ENCODE results near the gene MSL2. TPM values are rescaled to one million over a fixed set of nuclear protein-coding genes. Genes with fewer than 3 reads are reported as not detected.
A peak's percentile ranks its signal among the peaks of the same experiment; 100 is the strongest.
"Not testable (repeated sequence)": the region's sequence is repeated elsewhere in the genome, so short reads cannot be mapped to it uniquely, and the experiment has no call there.

Gene MSL2
- total RNA-seq, 2 donors from 2014 or later, result 43.0 to 55.0 TPM

GRCh38 chr3:136142592-136142991 is 53.5 kb downstream of the MSL2 start:
- H3K4me3 Mint-ChIP-seq, result no peak overlapping the region
- no peaks in the 10 kb centered on the region for H3K27me3 Mint-ChIP-seq
- H3K27ac Mint-ChIP-seq, result peak overlapping the region; percentile 66
- peaks cover 13% of the 10 kb centered on the region for H3K4me1 Mint-ChIP-seq
- H3K36me3 Mint-ChIP-seq (ENCODE audit: low read depth), result peaks cover 8% of the 10 kb centered on the region
- no peaks in the 10 kb centered on the region for H3K9me3 Mint-ChIP-seq
- ATAC-seq (replicated peaks), result peak; percentile 90

DNA sequence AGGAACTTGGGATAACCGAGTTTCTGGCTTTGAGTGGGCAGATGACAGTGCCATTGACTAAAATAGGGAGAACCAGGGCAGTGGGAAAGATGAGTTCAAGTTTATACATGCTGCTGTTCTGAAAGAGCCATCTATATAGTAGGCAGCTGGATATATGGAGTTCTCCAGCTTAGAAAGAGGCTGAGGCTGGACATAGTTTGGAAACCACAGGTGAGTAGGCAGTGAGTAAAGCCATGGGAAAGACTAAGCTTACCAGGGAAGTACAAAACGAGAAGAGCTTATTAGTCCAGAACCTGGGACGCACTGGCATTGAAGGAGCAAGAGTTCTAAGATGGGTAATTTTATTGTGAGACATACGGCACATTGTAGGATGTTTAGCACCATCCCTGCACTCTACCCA is 54.2 kb downstream of the MSL2 start:
- no peak for ATAC-seq (replicated peaks)
- Mint-ChIP-seq H3K4me1 (peaks cover 13% of the 10 kb centered on the region), H3K27me3 (no peaks in the 10 kb centered on the region), H3K36me3 (ENCODE audit: low read depth) (peaks cover under 1% of the 10 kb centered on the region), H3K27ac (peak overlapping the region; percentile 66), H3K9me3 (no peaks in the 10 kb centered on the region), H3K4me3 (no peak overlapping the region)

GRCh38 chr3:136141291-136141785 is 54.8 kb downstream of the MSL2 start:
- Mint-ChIP-seq H3K36me3 (ENCODE audit: low read depth) (no peaks in the 10 kb centered on the region), H3K27me3 (no peaks in the 10 kb centered on the region), H3K4me3 (no peak overlapping the region), H3K9me3 (no peaks in the 10 kb centered on the region), H3K4me1 (peaks cover 13% of the 10 kb centered on the region), H3K27ac (peak overlapping the region; percentile 66)
- ATAC-seq (replicated peaks), result peak; percentile 30

DNA sequence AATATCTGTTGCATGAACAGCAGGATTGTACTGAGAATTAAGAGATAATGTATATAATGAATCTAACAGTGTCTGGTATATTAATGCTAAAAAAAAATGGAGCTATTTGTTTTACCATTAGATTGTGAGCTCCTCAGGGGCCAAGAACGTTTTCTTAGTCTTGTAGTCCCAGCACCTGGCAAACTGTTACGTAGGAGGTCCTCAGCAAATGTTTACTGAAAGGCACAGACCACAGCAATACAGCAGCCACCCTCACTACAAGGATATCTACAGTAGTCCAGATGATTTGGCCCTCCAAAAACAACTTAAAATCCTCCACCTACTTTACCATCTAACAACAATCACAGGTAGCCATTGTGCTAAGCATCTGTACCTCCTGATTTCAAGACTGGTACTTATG is 59.7 kb downstream of the MSL2 start:
- H3K9me3 Mint-ChIP-seq, result no peaks in the 10 kb centered on the region
- H3K4me1 Mint-ChIP-seq, result peaks cover 2% of the 10 kb centered on the region
- no peak for ATAC-seq (replicated peaks)
- no peak overlapping the region for H3K4me3 Mint-ChIP-seq
- no peaks in the 10 kb centered on the region for H3K36me3 Mint-ChIP-seq (ENCODE audit: low read depth)
- H3K27ac Mint-ChIP-seq, result no peak overlapping the region
- H3K27me3 Mint-ChIP-seq, result no peaks in the 10 kb centered on the region

DNA sequence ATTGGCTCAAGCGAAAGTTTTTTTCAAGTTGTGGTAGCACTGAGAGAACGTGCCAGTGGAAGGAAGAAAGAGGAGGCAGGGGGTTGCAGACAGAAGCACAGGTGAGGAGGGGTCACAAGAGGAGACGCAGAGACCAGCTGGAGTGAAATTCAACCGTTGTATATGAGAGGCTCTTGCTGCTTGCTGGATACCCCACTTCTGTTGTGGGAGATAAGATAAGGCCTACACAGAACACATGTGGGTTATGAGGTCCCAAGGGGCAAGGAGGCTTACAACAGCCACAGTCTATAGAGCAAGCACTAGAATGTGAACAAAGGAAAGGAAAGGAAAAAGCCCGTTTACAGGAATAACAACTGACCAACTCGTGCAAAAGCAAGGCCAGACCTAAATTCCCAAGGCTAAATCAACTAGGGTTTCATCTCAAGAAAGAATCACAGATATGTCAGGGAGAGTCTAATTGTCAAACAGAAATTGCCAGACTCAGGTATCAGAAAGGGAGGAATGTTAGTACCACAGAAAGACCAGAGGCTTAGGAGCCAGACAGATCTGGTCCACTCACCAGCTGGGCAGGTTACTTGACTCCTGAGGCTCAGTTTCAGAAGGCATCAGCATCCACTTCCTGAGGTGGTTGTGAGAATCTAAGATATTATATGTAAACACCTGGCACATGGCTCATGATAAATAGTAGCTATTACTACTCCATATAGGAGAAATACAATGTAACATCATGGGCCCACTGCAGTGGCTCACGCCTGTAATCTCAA is 60.9 kb downstream of the MSL2 start:
- no peak for ATAC-seq (replicated peaks)

GRCh38 chr3:136134091-136134490 is 62.0 kb downstream of the MSL2 start:
- no peak for ATAC-seq (replicated peaks)
- no peaks in the 10 kb centered on the region for H3K27me3 Mint-ChIP-seq
- no peak overlapping the region for H3K27ac Mint-ChIP-seq
- no peaks in the 10 kb centered on the region for H3K36me3 Mint-ChIP-seq (ENCODE audit: low read depth)
- no peak overlapping the region for H3K4me3 Mint-ChIP-seq
- no peaks in the 10 kb centered on the region for H3K4me1 Mint-ChIP-seq
- no peaks in the 10 kb centered on the region for H3K9me3 Mint-ChIP-seq

More for the DNA sequence above, 60.9 kb downstream of the MSL2 start:
- H3K4me1 Mint-ChIP-seq, result no peaks in the 10 kb centered on the region
- no peaks in the 10 kb centered on the region for H3K36me3 Mint-ChIP-seq (ENCODE audit: low read depth)
- no peaks in the 10 kb centered on the region for H3K27me3 Mint-ChIP-seq
- no peak overlapping the region for H3K4me3 Mint-ChIP-seq
- no peak overlapping the region for H3K27ac Mint-ChIP-seq
- H3K9me3 Mint-ChIP-seq, result no peaks in the 10 kb centered on the region

DNA sequence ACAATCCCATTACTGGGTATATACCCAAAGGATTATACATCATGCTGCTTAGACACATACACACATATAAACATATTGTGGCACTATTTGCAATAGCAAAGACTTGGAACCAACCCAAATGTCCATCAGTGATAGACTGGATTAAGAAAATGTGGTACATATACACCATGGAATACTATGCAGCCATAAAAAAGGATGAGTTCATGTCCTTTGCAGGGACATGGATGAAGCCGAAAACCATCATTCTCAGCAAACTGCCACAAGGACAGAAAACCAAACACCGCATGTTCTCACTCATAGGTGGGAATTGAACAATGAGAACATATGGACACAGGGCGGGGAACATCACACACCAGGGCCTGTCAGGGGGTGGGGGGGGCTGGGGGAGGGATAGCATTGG is 64.5 kb downstream of the MSL2 start:
- H3K36me3 Mint-ChIP-seq (ENCODE audit: low read depth); H3K4me3 Mint-ChIP-seq; H3K27me3 Mint-ChIP-seq; ATAC-seq (replicated peaks); H3K27ac Mint-ChIP-seq; H3K9me3 Mint-ChIP-seq; H3K4me1 Mint-ChIP-seq: not testable (repeated sequence)

DNA sequence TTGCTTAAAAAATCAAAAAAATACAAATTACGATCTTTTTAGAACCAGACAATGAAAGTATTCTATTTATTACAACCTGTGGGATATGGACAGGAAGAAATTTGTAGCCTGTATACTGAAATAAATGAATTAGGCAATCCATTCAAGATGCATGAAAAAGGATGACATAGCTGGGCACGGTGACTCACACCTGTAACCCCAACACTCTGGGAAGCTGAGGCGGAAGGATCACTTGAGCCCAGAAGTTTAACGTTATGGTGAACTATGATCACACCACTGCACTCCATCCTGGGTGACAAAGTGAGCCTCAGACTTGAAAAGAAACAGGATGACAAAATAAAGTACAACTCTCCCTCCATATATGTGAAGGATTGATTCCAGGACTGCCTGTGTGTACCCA is 74.1 kb downstream of the MSL2 start:
- no peak overlapping the region for H3K27ac Mint-ChIP-seq
- H3K4me1 Mint-ChIP-seq, result no peaks in the 10 kb centered on the region
- H3K27me3 Mint-ChIP-seq, result peaks cover 4% of the 10 kb centered on the region
- peaks cover 3% of the 10 kb centered on the region for H3K9me3 Mint-ChIP-seq
- no peak overlapping the region for H3K4me3 Mint-ChIP-seq
- peak; percentile 19 for ATAC-seq (replicated peaks)
- H3K36me3 Mint-ChIP-seq (ENCODE audit: low read depth), result peaks cover 1% of the 10 kb centered on the region

DNA sequence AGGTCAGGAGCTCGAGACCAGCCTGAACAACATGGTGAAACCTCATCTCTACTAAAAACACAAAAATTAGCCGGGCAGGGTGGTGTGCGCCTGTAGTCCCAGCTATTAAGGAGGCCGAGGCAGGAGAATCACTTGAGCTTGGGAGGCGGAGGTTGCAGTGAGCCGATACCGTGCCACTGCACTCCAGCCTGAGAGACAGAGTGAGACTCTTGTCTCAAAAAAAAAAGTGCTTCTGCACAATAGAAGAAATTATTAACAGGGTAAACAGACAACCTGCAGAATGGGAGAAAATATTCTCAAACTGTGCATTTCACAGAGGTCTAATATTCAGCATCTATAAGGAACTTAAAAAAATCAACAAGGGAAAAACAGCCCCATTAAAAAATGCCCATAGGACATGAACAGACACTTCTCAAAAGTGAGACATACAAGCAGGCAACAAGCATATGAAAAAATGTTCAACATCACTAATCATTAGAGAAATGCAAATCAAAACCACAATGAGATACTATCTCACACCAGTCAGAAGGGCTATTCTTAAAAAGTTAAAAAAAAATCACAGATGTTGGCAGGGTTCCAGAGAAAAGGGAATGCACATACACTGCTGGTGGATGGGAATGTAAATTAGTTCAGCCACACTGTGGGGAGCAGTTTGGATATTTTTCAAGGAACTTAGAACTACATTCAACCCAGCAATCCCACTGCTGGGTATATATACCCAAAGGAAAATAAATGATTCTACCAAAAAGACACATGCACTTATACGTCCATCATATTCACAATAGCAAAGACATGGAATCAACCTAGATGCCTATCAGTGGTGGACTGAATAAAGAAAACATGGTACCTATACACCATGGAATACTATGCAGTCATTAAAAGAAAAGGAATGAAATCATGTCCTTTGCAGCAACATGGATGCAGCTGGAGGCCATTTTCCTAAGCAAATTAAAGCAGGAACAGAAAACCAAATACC is 75.5 kb downstream of the MSL2 start:
- no peaks in the 10 kb centered on the region for H3K36me3 Mint-ChIP-seq (ENCODE audit: low read depth)
- H3K9me3 Mint-ChIP-seq, result peaks cover 4% of the 10 kb centered on the region
- no peak overlapping the region for H3K4me3 Mint-ChIP-seq
- no peak overlapping the region for H3K27ac Mint-ChIP-seq
- no peaks in the 10 kb centered on the region for H3K4me1 Mint-ChIP-seq
- peaks cover 8% of the 10 kb centered on the region for H3K27me3 Mint-ChIP-seq
- ATAC-seq (replicated peaks), result no peak

GRCh38 chr3:136119783-136120182 is 76.4 kb downstream of the MSL2 start:
- not testable (repeated sequence) for ATAC-seq (replicated peaks); H3K36me3 Mint-ChIP-seq (ENCODE audit: low read depth); H3K4me3 Mint-ChIP-seq; H3K4me1 Mint-ChIP-seq; H3K27ac Mint-ChIP-seq; H3K9me3 Mint-ChIP-seq; H3K27me3 Mint-ChIP-seq

DNA sequence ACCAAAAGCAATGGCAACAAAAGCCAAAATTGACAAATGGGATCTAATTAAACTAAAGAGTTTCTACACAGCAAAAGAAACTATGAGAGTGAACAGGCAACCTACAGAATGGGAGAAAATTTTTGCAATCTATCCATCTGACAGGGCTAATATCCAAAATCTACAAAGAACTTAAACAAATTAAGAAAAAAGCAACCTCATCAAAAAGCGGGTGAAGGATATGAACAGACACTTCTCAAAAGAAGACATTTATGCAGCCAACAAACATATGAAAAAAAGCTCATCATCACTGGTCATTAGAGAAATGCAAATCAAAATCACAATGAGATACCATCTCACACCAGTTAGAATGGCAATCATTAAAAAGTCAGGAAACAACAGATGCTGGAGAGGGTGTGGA is 76.8 kb downstream of the MSL2 start:
- not testable (repeated sequence) for H3K9me3 Mint-ChIP-seq; ATAC-seq (replicated peaks); H3K27me3 Mint-ChIP-seq; H3K27ac Mint-ChIP-seq; H3K36me3 Mint-ChIP-seq (ENCODE audit: low read depth); H3K4me1 Mint-ChIP-seq; H3K4me3 Mint-ChIP-seq

GRCh38 chr3:136114421-136114820 is 81.7 kb downstream of the MSL2 start:
- no peak overlapping the region for H3K4me3 Mint-ChIP-seq
- H3K27ac Mint-ChIP-seq, result no peak overlapping the region
- H3K27me3 Mint-ChIP-seq, result peaks cover 8% of the 10 kb centered on the region
- H3K9me3 Mint-ChIP-seq, result peaks cover 4% of the 10 kb centered on the region
- ATAC-seq (replicated peaks), result no peak
- H3K36me3 Mint-ChIP-seq (ENCODE audit: low read depth), result no peaks in the 10 kb centered on the region
- peaks cover 6% of the 10 kb centered on the region for H3K4me1 Mint-ChIP-seq

GRCh38 chr3:136110481-136110880 is 85.7 kb downstream of the MSL2 start:
- H3K36me3 Mint-ChIP-seq (ENCODE audit: low read depth), result no peaks in the 10 kb centered on the region
- peaks cover 6% of the 10 kb centered on the region for H3K4me1 Mint-ChIP-seq
- H3K9me3 Mint-ChIP-seq, result no peaks in the 10 kb centered on the region
- no peak overlapping the region for H3K4me3 Mint-ChIP-seq
- no peak overlapping the region for H3K27ac Mint-ChIP-seq
- no peaks in the 10 kb centered on the region for H3K27me3 Mint-ChIP-seq
- no peak for ATAC-seq (replicated peaks)

DNA sequence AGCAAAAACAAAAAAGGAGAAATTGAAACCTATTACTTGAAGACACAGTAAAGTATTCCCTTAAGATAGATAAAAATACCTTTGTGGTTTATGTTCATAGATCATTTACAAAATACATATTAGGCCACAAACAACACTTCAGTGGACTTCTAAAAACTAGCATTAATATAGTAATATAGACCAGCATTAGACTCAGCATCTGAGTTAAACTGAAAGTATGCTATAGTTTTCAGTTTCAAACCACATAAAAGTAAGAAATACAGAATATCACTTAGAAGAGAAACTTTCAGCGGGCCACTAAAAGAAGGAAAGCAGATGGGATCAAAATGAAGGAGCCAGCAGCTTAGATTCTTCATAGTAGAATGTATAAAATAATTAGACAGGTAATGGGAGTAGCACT is 86.6 kb downstream of the MSL2 start:
- Mint-ChIP-seq H3K36me3 (ENCODE audit: low read depth) (no peaks in the 10 kb centered on the region), H3K4me1 (peaks cover 6% of the 10 kb centered on the region), H3K9me3 (no peaks in the 10 kb centered on the region), H3K27ac (no peak overlapping the region), H3K27me3 (no peaks in the 10 kb centered on the region), H3K4me3 (no peak overlapping the region)
- peak; percentile 73 for ATAC-seq (replicated peaks)

GRCh38 chr3:136106101-136106500 is 90.0 kb downstream of the MSL2 start:
- Mint-ChIP-seq H3K27ac (no peak overlapping the region), H3K36me3 (ENCODE audit: low read depth) (no peaks in the 10 kb centered on the region), H3K4me1 (peaks cover 6% of the 10 kb centered on the region), H3K4me3 (no peak overlapping the region), H3K27me3 (no peaks in the 10 kb centered on the region), H3K9me3 (no peaks in the 10 kb centered on the region)
- no peak for ATAC-seq (replicated peaks)

Measured in activated T-helper 17 cell treated with anti-CD3 and anti-CD28 coated beads, Interleukin-2, amount 50 U/mL, for 72 hours (primary cell).